ENCODE data around the gene SCRN1.

The SCRN1 gene

DNA sequence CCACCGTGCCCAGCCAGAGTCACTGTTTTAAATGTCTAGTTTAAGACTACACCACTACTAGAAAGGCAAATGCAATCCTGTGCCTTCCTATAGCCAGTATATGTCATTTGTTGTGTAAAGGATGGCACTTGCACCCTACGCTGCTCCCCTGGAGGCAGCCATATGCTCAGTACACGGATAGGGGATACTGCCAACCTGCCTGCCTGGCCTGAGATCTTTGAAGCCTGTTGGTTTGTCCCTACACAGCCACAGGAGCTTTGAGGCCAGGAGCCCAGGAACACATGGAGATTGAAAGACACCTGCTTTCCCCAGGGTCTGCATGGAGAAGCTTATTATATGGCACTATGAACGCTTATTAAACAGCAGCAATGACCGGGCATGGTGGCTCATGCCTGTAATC lies 2.3 kb upstream of the SCRN1 start:
- TF ChIP-seq SPI1 (IDR thresholded peaks at IDR 0.05; ENCODE audit: borderline replicate concordance, low read depth) (no peak), GABPA (IDR thresholded peaks at IDR 0.05; ENCODE audit: low read depth) (no peak), POLR2AphosphoS5 (IDR thresholded peaks at IDR 0.05; ENCODE audit: low read depth) (no peak)
- TF ChIP-seq, protein P1, sequence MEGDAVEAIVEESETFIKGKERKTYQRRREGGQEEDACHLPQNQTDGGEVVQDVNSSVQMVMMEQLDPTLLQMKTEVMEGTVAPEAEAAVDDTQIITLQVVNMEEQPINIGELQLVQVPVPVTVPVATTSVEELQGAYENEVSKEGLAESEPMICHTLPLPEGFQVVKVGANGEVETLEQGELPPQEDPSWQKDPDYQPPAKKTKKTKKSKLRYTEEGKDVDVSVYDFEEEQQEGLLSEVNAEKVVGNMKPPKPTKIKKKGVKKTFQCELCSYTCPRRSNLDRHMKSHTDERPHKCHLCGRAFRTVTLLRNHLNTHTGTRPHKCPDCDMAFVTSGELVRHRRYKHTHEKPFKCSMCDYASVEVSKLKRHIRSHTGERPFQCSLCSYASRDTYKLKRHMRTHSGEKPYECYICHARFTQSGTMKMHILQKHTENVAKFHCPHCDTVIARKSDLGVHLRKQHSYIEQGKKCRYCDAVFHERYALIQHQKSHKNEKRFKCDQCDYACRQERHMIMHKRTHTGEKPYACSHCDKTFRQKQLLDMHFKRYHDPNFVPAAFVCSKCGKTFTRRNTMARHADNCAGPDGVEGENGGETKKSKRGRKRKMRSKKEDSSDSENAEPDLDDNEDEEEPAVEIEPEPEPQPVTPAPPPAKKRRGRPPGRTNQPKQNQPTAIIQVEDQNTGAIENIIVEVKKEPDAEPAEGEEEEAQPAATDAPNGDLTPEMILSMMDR (IDR thresholded peaks at IDR 0.05; ENCODE audit: insufficient read depth, low read length), result no peak
- TF ChIP-seq, protein P2, sequence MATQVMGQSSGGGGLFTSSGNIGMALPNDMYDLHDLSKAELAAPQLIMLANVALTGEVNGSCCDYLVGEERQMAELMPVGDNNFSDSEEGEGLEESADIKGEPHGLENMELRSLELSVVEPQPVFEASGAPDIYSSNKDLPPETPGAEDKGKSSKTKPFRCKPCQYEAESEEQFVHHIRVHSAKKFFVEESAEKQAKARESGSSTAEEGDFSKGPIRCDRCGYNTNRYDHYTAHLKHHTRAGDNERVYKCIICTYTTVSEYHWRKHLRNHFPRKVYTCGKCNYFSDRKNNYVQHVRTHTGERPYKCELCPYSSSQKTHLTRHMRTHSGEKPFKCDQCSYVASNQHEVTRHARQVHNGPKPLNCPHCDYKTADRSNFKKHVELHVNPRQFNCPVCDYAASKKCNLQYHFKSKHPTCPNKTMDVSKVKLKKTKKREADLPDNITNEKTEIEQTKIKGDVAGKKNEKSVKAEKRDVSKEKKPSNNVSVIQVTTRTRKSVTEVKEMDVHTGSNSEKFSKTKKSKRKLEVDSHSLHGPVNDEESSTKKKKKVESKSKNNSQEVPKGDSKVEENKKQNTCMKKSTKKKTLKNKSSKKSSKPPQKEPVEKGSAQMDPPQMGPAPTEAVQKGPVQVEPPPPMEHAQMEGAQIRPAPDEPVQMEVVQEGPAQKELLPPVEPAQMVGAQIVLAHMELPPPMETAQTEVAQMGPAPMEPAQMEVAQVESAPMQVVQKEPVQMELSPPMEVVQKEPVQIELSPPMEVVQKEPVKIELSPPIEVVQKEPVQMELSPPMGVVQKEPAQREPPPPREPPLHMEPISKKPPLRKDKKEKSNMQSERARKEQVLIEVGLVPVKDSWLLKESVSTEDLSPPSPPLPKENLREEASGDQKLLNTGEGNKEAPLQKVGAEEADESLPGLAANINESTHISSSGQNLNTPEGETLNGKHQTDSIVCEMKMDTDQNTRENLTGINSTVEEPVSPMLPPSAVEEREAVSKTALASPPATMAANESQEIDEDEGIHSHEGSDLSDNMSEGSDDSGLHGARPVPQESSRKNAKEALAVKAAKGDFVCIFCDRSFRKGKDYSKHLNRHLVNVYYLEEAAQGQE (IDR thresholded peaks at IDR 0.05; ENCODE audit: insufficient replicate concordance, low read depth), result no peak
- Histone ChIP-seq H3K27me3 (ENCODE audit: insufficient read depth, poor library complexity, severe bottlenecking) (peaks cover 17% of the 10 kb centered on the region), H3K4me3 (replicated peaks; ENCODE audit: insufficient read depth, low read length) (no peak overlapping the region), H3K27ac (replicated peaks) (no peak overlapping the region)
- no peak for DNase-seq (ENCODE audit: low read depth in 1 of 2, low spot score in 1 of 2)

DNA sequence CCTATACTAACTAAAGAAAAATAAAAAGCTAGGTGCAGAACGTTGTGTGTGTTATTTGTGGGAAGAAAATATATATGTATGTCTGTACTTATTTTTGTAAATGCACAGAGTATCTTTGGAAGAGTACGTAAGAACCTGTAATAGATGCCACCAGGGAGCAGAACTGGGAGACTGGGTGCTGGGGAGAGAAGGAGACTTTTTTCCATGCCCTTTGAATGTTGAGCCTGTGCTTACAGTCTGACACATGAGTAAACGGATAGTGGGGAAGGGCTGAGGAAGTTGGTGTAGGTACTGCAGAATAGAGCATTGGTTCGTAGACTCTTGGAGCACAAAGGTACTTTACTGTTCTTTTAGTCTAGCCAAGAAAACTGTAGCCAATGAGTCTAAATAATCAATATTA lies 1.3 kb upstream of the SCRN1 start:
- Histone ChIP-seq H3K4me3 (replicated peaks; ENCODE audit: insufficient read depth, low read length) (no peak overlapping the region), H3K27me3 (ENCODE audit: insufficient read depth, poor library complexity, severe bottlenecking) (peaks cover 17% of the 10 kb centered on the region), H3K27ac (replicated peaks) (no peak overlapping the region)
- DNase-seq (ENCODE audit: low read depth in 1 of 2, low spot score in 1 of 2), result no peak
- TF ChIP-seq POLR2AphosphoS5 (IDR thresholded peaks at IDR 0.05; ENCODE audit: low read depth) (no peak), SPI1 (IDR thresholded peaks at IDR 0.05; ENCODE audit: borderline replicate concordance, low read depth) (no peak), GABPA (IDR thresholded peaks at IDR 0.05; ENCODE audit: low read depth) (no peak)
- TF ChIP-seq, protein P1 (IDR thresholded peaks at IDR 0.05; ENCODE audit: insufficient read depth, low read length), result no peak
- TF ChIP-seq, protein P2 (IDR thresholded peaks at IDR 0.05; ENCODE audit: insufficient replicate concordance, low read depth), result no peak

DNA sequence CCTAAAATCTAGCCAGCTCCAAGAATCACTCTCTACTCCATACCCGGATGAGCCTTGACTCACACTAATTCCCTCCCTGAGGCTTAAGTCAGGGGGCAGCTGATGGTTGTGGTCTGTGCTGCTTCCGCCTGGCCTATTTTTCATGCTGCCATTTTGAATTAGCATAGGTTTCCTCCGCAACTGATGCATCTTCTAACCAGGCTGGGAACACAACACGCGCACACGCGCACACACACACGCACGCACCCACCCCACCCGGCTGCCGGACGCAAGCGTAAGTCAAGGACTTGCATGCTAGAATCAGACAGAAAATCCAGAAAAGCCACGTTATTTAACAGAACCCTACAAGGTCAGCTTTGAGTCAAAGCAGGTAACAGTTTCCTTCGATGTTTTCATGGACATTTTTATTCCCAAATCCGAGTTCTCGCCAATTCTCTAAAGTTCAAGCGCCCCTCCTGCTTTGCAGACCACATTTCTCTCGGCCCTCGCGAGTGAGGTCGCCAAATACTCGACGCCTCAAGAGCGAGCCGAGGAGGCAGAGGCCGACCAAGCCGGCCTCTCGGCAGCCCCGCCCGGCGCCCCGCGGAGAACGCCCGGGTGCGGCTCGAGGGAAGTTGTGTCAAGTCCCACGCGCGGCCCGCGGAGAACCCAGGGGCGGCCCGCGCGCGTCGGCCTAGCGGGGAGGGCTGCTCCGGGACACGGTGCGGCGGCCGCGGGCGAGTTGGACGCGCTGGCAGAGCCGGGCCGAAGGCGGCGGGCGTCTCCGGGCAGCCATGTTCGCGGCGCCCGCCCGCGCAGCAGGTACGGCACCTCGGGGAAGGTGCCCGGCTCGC lies 961 bp downstream of the SCRN1 start:
- DNase-seq (ENCODE audit: low read depth in 1 of 2, low spot score in 1 of 2), result peak in 1 of 2 experiments; percentile 10
- no peak for TF ChIP-seq GABPA (IDR thresholded peaks at IDR 0.05; ENCODE audit: low read depth)
- no peak for TF ChIP-seq SPI1 (IDR thresholded peaks at IDR 0.05; ENCODE audit: borderline replicate concordance, low read depth)
- no peak for TF ChIP-seq POLR2AphosphoS5 (IDR thresholded peaks at IDR 0.05; ENCODE audit: low read depth)
- TF ChIP-seq, protein P2 (IDR thresholded peaks at IDR 0.05; ENCODE audit: insufficient replicate concordance, low read depth), result no peak
- TF ChIP-seq, protein P1 (IDR thresholded peaks at IDR 0.05; ENCODE audit: insufficient read depth, low read length), result no peak
- Histone ChIP-seq H3K27me3 (ENCODE audit: insufficient read depth, poor library complexity, severe bottlenecking) (peaks cover 17% of the 10 kb centered on the region), H3K27ac (replicated peaks) (no peak overlapping the region), H3K4me3 (replicated peaks; ENCODE audit: insufficient read depth, low read length) (peak overlapping the region; percentile 73)
